C1 segment of cervical spinal cord (tissue), 14 donors: ENCODE measurements around the gene ZNF354B.
"Not testable (repeated sequence)": the region's sequence is repeated elsewhere in the genome, so short reads cannot be mapped to it uniquely, and the experiment has no call there.

Experiments
- DNase-seq, 14 donors: peaks; one replicate each; lab custom pipeline; 2025; lab: John Stamatoyannopoulos, UW

The ZNF354B gene

GRCh38 chr5:178859625-178860521 is at the start of gene ZNF354B:
TSS of gene ZNF354B (plus strand) at chr5:178859953. CDS start at chr5:178861048, 1,095 bp downstream.
- DNase-seq, result peak in 13 of 14 donors; percentile 54 to 92 (median 85)

- no peak for DNase-seq
These were observed 42.2 kb upstream of the ZNF354B start for GRCh38 chr5:178817506-178817905.

- DNase-seq, result no peak
These were observed 41.7 kb upstream of the ZNF354B start for GRCh38 chr5:178818094-178818493.

GRCh38 chr5:178820001-178820400 is 39.8 kb upstream of the ZNF354B start:
- no peak for DNase-seq

GRCh38 chr5:178825444-178825843 is 34.3 kb upstream of the ZNF354B start:
- no peak for DNase-seq

GRCh38 chr5:178826216-178826615 is 33.5 kb upstream of the ZNF354B start:
- no peak for DNase-seq

- DNase-seq, result no peak
These were observed 32.1 kb upstream of the ZNF354B start for GRCh38 chr5:178827636-178828035.

GRCh38 chr5:178831049-178831448 is 28.7 kb upstream of the ZNF354B start:
- peak in 1 of 14 donors; percentile 1 for DNase-seq

GRCh38 chr5:178832618-178833201 is 27.0 kb upstream of the ZNF354B start:
- DNase-seq, result no peak

GRCh38 chr5:178836628-178837027 is 23.1 kb upstream of the ZNF354B start:
- no peak for DNase-seq

GRCh38 chr5:178838695-178839318 is 20.9 kb upstream of the ZNF354B start:
- not testable (repeated sequence) for DNase-seq

- peak in 2 of 14 donors; percentile 10 to 12 for DNase-seq
These were observed 20.4 kb upstream of the ZNF354B start for GRCh38 chr5:178839319-178839704.

GRCh38 chr5:178840399-178840798 is 19.4 kb upstream of the ZNF354B start:
- DNase-seq, result not testable (repeated sequence)

GRCh38 chr5:178849316-178849715 is 10.4 kb upstream of the ZNF354B start:
- no peak for DNase-seq

GRCh38 chr5:178851951-178852350 is 7.8 kb upstream of the ZNF354B start:
- DNase-seq, result no peak

GRCh38 chr5:178854284-178854683 is 5.5 kb upstream of the ZNF354B start:
- no peak for DNase-seq

GRCh38 chr5:178860615-178861014 is 862 bp downstream of the ZNF354B start:
- DNase-seq, result not testable (repeated sequence)

GRCh38 chr5:178861627-178862026 is 1.9 kb downstream of the ZNF354B start:
- DNase-seq, result no peak

GRCh38 chr5:178866946-178867345 is 7.2 kb downstream of the ZNF354B start:
- DNase-seq, result no peak

- DNase-seq, result no peak
These were observed 9.8 kb downstream of the ZNF354B start for GRCh38 chr5:178869577-178869976.

- DNase-seq, result no peak
These were observed 10.7 kb downstream of the ZNF354B start for GRCh38 chr5:178870411-178870810.

GRCh38 chr5:178872302-178872701 is 12.5 kb downstream of the ZNF354B start:
- DNase-seq, result no peak
